Measurements from ENCODE around the gene CELSR1.
A peak's percentile ranks its signal among the peaks of the same experiment; 100 is the strongest.

CELSR1 gene, protein sequence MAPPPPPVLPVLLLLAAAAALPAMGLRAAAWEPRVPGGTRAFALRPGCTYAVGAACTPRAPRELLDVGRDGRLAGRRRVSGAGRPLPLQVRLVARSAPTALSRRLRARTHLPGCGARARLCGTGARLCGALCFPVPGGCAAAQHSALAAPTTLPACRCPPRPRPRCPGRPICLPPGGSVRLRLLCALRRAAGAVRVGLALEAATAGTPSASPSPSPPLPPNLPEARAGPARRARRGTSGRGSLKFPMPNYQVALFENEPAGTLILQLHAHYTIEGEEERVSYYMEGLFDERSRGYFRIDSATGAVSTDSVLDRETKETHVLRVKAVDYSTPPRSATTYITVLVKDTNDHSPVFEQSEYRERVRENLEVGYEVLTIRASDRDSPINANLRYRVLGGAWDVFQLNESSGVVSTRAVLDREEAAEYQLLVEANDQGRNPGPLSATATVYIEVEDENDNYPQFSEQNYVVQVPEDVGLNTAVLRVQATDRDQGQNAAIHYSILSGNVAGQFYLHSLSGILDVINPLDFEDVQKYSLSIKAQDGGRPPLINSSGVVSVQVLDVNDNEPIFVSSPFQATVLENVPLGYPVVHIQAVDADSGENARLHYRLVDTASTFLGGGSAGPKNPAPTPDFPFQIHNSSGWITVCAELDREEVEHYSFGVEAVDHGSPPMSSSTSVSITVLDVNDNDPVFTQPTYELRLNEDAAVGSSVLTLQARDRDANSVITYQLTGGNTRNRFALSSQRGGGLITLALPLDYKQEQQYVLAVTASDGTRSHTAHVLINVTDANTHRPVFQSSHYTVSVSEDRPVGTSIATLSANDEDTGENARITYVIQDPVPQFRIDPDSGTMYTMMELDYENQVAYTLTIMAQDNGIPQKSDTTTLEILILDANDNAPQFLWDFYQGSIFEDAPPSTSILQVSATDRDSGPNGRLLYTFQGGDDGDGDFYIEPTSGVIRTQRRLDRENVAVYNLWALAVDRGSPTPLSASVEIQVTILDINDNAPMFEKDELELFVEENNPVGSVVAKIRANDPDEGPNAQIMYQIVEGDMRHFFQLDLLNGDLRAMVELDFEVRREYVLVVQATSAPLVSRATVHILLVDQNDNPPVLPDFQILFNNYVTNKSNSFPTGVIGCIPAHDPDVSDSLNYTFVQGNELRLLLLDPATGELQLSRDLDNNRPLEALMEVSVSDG (N-terminal part only)

DNA sequence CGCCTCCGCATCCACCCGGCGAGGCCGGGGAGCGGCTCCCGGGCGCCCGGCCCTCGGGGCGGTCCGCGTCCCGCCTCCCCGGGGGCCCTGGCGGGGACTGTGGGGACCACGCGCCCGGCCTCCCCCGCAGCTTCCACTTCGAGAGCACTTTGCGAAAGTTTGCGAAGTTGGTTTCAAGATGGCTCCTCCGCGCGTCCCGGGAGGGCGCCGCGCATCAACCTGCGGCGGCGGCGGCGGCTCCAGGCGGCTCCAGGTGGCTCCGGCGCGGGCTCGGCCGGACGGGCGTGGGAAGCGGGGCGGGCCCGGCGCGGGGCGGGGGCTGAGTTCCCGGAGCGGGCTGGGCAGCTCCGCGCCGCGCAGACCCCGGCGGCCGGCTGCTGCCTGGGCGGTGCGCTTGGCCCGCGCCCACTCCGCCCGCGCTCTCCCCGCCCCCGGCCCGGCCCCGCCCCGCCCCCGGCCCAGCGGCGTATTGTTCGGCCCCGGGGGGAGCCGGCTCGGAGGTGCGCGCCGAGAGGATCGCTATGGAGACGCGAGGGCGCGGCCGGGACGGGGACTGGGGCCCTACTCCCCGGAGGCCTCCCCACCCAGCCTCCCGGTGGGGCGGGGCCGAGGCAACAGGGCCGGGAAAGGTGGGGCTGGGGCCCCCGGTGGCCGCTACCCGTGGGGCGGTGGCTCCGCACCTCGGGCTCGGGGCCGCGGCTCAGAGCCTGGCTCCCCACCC, at the start of gene CELSR1:
Gene CELSR1, minus strand, starts transcription at position 396 of the 721 bp plus-strand sequence. CDS start 450 bp downstream, outside the sequence.
- DNase-seq, result peak; percentile 68

DNA sequence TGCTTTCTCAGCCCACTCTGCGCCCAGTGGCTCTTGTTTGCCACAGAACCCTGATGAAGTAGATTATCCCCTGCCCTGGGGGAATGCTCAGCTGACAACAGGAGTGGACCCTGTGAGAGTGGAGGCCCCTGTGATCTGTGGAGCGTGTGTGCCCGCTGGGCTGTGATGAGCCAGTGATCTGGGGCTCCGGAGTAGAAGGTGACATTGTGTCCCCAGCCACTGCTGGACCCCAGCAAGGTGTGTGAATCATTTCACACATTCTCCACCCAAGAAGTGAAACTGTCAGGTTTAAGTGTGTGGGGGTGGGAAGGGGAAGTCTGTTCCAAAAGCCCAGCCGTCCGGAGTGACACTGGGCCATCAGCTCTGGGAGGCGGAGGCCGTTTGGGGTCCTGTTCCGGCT, 49.6 kb upstream of the CELSR1 start:
- no peak for DNase-seq

DNA sequence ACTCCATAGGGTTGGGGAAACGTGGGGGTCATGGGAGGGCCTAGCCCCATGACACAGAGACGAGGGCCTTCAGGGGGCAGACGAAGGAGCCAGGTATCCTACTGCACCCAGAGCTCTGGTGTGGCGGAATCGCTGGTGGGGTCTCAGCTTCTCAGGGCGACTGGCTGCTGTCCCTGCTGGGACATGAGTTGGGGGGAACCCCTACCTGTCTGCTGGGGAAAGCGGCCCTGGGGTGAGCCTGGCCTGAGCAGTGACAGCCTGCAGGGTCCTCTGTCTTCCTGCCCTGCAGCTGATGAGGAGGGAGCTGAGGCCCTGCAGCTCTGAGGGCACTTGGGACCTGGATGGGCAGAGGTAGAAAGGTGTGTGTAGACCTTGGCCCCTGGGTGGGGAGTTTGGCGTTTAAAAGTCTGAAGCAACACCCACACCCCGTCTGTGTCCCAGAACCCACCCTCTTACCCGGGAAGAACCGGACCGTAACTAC, 49.2 kb upstream of the CELSR1 start:
- no peak for DNase-seq

DNA sequence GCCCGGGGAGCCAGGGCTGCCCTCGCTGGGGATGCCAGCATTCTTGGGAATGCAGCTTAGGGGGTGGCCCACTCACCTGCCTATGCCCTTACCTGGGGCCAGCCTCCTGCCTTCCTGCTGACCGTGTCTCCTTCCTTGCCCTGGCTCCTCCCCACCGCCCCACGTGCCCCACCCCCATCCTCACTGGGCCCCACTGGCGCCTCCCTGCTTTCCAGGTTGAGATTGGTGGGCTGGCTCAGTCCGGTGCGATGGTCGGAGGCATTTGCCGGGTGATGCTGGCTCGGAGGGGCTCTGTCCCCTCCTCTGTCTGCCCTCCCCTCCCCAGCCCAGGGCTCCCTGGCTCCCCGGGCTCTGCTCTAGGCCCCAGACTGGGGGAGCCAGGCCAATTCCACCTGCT, 48.7 kb upstream of the CELSR1 start:
- no peak for DNase-seq

DNA sequence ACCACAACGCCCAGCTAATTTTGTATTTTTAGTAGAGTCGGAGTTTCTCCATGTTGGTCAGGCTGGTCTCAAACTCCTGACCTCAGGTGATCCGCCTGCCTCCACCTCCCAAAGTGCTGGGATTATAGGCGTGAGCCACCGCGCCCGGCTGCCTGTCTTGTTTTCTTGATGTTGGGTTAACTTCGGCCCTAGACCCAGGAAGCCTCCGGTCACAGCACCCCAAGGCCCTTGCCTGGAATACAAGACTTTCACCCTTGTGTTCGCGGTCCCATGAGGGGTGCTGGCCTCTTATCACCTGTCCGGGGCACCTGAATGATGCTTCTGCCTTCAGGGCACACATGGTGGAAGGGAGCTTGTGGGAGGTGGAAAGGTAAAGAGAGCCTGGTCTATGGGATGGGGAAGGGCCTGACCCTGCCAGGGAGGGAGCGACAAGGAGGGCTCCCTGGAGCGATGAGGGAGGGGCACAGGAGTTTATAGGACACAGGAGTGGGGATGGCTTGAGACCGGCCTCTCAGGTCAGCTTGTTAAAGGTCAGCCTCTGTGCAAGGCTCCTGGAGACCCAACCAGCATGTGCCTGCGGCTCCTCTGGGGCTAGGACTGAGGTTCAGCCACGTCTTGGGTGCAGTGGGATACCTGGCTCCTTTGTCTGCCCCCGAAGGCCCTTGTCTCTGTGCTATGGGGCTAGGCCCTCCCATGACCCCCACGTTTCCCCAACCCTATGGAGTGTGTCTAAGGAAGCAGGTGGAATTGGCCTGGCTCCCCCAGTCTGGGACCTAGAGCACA, 48.1 kb upstream of the CELSR1 start:
- no peak for DNase-seq

DNA sequence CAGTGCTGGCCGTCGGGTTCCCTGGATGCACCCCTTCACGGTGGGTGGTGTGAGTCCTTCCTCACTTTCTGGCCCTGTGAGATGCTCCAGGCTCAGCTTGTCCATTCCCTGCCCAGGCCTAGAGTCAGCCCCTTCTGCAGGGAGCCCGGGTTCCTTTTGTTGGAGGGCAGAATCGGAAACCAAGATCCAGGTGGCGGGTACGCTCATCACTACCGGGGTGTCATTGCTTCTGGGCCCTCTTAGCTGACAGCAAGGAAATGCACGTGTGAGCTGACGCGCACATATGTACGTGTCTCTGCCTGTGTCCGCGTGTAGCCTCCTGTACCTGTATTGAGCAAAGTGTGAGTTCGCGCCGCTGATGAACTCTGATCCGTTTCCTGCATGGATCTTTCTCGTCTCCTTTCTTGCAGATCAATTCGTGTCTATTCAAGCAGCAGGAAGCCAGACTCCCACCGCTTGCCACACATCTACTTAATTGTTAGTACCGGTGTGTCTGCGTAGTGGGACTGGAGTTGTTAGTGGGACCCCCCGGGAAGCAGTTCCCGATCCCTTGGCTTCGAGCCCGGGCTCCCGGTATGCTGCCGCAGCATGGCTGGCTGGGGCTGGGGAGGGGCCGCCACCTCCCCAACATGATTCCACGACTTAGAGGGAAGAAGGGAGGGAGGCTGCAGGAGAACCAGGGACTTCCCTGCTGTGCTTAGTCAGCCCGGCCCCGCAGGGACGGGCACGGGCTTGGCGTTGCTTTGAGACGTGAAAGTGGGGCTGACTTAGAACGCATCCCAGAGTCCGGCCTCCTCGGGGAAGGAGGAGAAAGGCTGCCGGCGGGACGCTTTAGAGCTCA, 46.9 kb upstream of the CELSR1 start:
- no peak for DNase-seq

DNA sequence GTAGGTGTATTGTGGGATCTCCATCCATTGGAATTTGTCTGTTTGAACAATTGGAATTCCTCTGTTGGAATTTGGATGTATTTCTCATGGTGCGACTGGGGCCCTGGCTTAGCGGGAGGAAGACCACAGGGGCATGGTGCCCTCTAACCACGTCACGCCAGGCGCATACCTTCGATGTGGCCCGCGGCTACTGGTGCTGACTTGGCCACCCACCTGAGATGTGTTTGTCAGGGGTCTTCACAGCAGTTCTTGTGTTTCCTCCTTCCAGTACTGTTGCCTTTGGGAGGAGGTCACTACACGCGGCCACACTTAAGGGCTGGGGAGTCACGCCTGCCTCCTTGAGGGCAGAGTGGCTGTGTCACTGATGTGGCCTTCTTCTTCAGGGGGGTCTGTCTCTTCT, 46.2 kb upstream of the CELSR1 start:
- no peak for DNase-seq

DNA sequence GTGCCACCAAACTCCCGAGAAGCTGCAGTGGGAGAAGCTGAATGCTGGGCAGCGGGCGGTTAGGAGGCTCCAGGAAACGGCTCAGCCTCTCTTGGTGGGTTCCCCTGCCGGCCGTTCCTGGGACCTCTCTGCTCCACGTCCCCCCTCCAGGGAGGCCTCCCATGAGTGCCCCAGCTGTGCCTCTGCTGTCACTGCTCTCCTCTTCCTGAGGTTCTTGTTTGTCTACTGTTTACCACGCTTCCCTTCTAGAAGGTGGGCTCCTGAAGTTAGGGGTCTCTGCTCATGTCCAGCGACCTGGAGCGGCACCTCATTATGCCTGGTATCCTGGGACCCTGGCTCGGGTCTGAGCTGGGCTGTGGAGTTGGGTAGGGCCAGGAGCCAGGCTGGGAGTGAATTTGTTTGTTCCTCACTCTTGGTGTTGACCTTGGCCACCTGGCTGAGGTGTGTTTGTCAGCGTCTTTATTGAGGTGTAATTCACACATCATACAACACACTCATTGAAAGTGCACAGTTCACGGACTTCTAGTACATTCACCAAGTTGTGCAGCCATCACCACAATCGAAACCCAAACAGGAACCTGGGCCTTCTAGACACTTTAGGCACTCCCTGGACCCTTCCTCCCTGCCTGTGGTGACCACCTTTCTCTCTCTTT, 45.0 kb upstream of the CELSR1 start:
- DNase-seq, result no peak

DNA sequence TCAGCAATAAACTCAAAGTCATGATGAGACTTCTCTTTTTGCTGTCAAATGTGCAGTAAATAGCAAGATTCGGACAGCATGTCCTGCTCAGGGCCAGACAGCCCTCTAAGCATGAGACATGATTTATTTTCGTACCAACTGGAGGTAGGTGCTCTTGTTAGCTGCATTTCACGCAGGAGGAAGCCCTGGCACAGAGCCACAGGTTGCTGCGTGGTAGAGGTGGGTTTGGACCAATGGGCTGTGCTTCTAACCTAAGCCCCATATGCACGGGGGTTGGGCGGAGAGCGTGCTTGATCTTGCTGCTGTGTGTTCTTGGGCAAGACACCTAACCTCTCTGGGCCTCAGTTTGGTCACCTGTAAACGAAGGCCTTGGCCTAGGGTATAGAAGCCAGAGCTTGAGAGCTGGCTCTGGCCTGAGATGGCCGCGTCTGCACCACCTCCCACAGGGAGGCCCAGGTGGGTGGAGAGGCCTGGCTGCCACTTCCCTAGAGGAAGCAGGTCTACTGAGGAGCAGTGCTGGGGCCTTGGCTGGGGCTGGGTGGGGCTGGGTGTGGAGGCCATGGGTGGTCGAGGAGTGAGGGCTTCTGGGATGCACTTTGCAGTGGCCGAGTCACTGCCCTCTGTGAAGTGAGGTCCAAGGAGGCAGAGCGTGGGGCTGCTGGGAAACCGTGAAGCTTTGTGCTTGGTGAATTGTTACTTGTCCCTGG, 44.3 kb upstream of the CELSR1 start:
- no peak for DNase-seq

DNA sequence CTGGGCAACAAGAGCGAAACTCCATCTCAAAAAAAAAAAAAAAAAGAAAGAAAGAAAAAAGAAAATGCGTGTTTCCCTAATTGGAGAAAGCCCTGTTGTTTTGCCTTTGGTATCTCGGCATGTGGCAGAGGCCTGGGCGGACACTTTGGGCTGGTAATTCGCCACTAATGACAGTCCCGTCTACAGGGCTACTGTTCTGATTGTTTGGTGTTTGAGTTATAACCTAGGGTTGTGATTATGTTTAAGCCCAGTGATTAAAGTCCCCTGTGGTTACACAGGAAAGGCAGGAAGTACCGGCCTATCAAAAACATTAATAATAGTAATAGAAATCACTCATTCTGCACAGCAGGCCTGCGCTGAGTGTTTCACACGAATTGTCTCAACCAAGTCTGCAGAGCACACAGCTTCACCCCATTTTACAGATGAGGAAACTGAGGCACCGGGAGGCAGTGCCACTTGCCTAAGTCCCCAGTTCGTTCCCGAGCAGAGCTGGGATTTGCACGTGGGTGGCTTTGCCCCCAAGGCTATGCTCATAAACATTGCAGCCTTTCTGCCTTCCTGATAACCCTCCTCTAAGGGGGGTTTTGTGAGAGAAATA, 43.6 kb upstream of the CELSR1 start:
- DNase-seq, result no peak

DNA sequence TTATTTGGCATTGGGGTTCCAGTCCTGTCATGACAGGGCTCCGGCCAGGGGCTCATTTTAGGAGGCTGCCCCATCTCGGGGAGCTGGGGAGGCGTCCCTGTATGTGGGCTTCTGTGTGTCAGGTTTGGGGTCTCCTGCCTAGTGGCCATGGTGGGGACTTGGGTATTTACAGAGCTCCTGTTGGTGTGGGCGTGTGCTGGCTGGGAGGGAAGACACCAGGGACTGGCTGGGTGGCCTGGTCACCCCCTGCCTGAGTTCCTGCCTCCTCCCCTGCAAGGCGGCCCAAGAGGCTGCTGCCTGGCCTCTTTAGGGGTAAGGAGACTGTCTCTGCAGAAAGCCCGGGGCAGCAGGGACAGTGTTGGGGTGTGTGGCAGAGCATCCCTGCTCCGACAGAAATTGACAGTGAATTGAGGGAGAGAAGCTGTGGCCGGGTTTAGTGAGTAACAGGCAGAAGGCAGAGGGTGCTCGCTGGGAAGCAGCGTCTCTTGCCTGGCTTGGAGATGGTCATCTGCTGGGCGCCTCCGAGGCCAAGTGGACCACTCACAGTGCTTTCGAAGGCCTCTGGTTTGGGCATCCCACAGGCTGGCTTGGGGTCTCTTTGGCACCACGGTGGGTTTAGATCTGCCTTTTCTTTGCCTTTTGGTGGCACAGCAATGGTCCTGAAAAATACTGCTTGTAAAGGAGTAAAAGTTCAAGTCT, 42.5 kb upstream of the CELSR1 start:
- no peak for DNase-seq

DNA sequence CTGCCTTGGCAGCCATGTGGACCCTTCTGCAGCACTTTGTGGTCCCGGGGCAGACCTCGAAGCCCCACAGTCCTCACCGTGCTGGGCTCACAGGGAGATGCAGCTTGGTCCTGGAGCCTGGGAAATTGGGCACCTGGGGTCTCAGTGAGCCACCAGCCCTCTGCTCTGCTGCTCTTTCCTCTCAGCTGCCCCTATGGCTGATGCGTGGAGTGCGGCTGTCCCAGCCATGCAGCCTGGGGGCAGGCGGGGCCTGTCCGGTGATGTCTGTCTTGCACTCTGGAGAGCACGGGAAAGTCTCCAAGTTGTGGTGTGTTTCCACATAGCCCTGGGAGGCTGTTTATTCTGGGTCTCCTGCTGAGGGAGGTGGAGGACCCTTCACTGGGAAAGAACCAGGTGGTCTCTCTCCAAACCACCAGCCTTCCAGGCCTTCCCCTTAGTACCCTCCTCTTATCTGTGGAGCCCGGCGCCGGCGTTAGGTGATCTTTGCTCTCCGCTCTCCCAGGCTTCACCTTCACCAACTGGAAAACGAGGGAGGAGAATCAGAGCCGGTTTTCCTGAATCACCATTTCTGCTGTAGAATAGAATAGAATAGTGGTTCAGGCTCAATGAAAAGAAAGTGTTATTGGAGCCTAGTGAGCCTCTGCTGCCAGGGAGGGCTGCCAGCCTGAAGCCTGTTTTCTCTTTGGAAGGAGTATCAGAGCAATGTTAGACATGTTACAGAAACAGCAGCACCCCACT, 41.6 kb upstream of the CELSR1 start:
- DNase-seq, result no peak

DNA sequence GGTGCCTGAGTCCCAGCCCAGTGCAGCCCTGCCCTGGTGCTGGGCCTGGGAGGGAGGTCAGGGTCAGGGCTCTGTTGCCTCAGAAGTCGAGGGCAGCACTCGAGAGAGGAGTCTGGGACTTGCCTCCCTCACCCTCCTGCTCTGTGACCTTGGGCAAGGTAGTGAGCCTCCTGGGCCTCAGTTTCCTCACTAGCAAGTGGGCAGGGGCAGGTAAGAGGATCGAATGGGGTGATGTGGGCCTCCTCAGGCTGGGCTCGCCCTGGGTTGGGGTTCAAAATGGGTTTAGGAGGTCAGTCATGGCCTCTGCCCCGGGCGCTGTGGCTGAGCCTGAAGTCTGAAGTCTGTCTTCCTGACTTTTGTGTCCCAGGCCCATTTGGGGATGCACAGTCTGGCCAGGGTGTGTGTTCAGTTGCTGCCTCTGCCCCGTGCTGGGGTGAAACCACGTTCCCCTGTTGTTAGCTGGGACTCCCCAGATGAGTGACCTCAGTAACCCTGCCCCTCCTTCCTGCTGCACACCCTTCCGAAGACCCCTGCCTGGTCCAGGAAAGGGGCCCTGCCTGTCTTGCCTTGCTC, 40.9 kb upstream of the CELSR1 start:
- DNase-seq, result no peak

DNA sequence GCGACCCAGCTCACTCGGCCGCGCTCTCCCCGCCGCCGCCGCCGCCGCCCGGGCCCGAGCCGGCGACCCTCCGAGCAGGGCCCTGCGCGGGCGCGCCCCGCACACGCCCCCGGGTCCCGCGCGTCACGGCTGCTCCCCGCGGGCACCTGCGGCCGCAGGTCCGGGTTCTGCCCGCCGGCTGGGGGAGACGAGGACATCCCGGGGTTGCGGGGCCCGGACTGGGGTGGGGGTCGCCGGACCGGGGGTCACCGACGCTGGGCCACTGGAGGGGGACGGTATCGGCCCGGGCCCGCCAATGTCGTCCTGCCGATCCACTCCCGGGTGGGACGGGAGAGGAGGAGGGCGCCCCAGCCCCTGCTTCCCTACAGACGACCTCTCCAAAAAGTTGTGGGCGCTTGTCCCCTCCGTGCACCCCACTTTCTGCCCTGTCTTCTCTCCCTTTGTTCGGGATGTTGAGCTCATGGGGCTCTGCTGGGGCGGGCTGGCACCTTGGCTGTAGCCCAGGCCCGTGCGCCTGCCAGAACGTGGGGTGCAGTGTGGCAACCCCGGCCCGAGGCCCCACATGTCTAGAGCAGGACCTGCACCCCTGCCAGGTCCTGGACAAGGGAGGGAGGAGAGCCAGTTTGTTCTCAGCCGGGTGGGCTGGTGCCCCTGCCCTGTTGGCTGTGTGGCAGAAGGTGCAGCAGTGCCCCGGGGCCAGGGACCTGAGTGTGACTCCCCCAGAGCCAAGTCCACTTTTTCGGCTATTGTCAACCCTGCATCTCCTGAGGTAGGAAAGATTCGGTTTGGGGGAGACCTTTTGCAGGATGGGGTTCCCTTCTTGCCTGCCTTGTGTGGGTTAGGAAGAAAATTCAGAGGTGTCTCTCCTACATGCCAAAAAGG, 40.2 kb upstream of the CELSR1 start:
- DNase-seq, result peak; percentile 68

DNA sequence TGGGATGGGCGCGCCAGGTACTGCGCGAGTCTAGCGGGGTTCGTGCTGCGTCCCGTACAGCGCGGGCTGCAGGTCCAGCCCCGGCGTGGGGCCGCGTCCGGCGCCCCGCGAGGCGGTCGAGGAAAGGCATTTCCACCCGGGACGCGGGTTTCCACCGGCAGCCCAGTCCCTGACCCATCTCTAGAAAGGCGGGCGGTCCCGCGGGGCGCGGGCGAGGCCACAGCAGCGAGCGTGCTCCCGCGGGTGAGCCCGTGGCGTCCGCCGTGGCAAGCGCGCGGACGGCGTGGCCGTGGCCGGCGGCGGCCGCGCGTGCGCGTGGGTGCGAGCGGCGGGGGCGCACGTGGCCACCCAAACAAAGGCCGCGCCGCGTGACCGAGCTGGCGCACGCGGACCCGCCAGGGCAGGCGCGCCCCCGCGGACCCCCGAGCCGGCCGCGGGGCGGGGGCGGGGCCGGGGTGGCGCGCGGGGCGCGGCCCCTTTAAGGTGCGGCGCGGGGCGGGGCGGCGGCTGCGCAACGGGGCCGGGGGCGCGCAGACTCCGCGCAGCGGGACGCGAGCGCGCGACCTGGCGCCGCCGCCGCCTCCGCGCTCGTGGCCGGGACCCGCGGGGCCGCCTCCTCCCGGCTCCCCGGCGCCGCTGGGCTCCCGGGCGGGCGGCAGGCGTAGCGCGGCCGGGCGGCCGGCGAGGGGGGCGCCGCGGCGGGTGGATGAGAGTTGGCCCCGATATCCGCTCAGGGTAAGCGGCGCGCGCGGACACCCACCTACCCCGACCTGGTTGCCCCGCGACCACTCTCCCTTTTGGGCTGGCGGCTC, 39.3 kb upstream of the CELSR1 start:
- peak; percentile 87 for DNase-seq

Measured in activated effector memory CD4-positive, alpha-beta T cell treated with anti-CD3 and anti-CD28 coated beads, Interleukin-2, amount 50 U/mL, for 16 hours (primary cell).